ENCODE data around the gene C11orf58. TPM values are rescaled to one million over a fixed set of nuclear protein-coding genes. Genes with fewer than 3 reads are reported as not detected.

Gene C11orf58
- total RNA-seq, result 271 TPM

DNA sequence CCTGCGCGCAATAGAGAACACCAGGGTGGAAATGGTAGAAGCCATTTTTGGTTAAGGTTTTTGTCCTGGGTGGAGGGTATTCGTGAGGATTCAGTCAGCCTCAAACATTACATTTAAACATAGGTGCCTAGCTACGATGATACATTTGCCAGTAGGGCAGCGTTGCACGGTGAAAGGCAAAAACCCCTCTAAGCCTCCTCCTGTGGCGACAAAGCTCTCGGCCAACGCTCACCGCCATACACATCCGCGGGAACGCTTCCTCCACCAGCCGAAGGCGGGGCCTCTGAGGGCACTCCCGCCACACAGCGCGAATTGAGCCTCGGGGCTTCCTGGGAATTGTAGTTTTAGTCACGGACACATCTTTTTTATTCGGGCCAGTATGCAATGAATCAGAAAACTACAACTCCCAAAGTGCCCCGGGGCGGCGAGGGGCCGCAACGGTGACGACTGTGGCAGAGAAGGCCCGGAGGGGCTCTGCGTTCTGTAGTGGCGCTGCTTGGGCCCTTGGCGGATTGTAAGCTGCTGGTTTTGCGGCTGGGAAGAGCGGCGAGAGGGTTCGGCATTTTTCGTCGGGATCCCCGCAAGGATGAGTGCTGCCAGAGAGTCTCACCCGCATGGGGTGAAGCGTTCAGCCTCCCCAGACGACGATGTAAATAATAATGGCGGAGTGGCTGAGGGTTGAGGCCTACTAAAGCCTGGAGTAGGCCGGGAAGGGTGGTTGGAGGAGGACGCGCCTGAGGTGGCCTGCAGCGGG is at the start of gene C11orf58:
TSS of gene C11orf58 (plus strand) at position 455 of the 754 bp plus-strand sequence. CDS start at position 587, 132 bp downstream.

Measured in parietal lobe (tissue), 1 donor.